ENCODE measurements around the gene SLC6A16.
"Not testable (repeated sequence)": the region's sequence is repeated elsewhere in the genome, so short reads cannot be mapped to it uniquely, and the experiment has no call there.

The SLC6A16 gene

DNA sequence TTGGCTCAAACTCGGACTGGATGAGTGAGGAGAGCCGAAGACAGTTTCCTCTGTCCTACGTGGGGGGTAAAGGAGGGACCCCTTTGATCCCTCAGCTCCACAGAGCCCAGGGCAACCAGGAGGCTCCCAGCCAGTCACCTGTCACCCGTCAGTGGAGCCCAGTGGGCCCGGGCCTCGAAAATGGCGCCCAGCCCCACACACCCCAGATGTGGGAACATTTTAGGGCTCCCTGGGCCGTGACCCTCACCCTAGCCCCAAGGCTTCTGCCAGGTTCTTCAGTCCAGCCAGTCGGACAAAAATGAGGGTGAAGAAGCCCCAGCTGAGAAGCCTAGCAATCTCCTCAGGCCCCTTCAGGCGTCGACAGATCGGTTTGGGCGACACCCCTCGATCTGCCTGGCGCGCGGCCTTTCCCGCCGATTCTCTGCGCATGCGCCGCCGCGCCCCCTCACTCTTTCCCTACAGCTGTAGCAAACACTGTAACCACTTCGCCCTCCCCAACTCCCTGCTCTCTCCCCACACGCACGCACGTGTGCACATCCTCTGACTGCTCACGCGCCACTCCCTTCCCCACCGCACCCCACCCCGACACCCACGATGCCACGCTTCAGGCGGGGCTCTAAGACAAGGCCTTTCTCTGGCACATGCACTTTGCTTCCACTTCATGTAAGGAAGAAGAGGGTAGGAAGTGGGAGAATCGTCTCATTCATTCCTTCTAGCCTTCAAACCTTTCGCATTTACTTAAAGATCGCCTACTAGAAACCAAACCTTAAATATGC lies at the start of gene SLC6A16:
TSS of gene SLC6A16 (minus strand) at position 391 of the 776 bp plus-strand sequence. CDS start 13,844 bp downstream, outside the sequence.
- DNase-seq (ENCODE audit: low read depth in 2 of 2), result no peak

DNA sequence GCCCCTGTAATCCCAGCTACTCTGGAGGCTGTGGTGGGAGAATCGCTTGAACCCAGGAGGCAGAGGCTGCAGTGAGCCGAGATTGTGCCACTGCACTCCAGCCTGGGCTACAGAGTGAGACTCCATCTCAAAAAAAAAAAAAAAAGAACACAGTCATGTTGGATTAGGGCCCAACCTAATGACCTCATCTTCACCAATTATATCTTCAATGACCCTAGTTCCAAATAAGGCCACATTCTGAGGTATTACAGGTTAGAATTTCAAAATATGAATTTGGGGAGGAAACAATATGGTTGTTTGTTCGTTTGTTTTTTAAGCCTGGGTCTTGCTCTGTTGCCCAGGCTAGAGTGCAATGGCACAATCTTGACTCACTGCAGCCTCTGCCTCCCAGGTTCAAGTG lies 48.2 kb upstream of the SLC6A16 start:
- not testable (repeated sequence) for DNase-seq (ENCODE audit: low read depth in 2 of 2)

DNA sequence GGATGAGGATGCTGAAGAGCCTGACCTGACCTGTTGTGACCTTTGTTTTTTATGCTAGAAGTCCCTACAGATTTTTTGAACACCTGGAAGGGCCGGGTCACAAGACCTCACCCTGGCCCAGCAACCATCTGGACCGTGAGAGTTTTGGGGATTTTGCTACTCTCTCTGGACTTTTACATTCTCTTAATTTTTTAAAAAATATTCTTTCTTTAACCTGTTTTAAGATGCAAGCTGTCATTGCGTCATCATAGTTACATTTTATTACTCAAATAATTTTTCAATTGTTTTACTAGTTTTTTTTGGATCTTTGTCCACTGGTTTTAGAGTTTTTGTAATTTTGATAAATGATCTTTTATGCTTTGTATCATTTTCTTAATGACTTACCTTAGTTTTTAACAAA lies 46.2 kb upstream of the SLC6A16 start:
- no peak for DNase-seq (ENCODE audit: low read depth in 2 of 2)

DNA sequence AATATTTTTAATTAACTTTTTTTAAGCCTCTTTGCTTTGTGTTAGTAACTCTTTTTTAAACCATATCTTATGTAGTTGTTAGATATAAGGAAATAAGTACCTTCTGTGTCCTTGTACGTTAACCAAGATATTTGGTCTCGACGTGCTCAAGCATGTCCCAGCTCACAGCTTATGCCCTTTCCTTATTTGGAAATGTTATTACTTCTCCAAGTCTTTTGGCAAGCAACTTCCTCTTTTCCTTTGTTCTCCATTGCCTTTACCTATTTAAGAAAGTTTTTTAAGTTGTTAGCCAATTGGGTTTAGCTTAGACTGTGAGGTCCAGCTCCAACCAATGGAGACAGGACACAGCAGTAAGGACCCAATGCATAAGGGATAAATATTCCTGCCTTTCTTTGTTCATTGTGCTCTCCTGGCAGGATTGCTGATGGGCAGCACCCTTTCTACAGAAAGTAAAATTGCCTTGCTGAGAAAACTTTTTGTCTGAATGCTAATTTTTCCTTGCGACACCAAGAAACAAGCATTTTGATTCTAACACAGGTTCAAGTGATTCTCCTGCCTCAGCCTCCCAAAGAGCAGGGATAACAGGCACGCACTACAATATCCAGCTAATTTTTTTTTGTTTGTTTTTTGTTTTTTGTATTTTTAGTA lies 43.8 kb upstream of the SLC6A16 start:
- no peak for DNase-seq (ENCODE audit: low read depth in 2 of 2)

DNA sequence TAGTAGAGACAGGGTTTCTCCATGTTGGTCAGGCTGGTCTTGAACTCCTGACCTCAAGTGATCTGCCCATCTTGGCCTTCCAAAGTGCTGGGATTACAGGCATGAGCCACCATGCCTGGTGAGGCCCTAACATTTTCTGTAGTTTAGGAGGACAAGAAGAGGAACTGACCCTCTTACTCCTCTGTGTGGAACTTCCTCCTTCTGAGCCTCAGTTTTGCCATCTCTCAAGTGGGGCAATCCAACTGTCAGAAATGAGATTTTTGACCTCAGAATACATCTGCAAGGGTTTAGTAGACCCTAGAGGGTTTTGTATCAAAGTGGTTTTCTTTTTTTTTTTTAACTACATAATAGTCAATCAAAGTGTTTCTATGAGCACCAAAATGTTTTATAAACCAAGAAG lies 41.1 kb upstream of the SLC6A16 start:
- no peak for DNase-seq (ENCODE audit: low read depth in 2 of 2)

DNA sequence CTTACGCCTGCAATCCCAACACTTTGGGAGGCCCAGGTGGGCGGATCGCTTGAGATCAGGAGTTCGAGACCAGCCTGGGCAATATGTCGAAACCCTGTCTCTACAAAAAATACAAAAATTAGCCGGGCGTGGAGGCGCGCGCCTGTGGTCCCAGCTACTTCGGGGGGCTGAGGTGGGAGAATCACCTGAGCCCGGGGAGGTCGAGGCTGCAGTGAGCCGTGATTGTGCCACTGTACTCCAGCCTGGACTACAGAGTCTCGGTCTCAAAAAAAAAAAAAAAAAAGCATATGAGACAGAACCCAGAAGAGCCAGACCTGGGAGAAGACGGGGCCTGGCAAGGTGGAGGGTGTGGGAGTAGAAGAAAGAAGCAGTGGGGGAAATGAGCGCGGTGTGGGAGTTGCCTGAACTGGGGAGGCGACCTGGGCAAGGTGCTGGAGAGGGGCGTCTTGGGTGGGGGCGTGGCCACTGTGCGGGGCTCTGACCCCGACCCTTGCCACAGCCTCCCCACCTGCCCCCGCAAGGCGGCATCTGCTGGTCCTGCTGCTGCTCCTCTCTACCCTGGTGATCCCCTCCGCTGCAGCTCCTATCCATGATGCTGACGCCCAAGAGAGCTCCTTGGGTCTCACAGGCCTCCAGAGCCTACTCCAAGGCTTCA lies 39.2 kb upstream of the SLC6A16 start:
- DNase-seq (ENCODE audit: low read depth in 2 of 2), result no peak

DNA sequence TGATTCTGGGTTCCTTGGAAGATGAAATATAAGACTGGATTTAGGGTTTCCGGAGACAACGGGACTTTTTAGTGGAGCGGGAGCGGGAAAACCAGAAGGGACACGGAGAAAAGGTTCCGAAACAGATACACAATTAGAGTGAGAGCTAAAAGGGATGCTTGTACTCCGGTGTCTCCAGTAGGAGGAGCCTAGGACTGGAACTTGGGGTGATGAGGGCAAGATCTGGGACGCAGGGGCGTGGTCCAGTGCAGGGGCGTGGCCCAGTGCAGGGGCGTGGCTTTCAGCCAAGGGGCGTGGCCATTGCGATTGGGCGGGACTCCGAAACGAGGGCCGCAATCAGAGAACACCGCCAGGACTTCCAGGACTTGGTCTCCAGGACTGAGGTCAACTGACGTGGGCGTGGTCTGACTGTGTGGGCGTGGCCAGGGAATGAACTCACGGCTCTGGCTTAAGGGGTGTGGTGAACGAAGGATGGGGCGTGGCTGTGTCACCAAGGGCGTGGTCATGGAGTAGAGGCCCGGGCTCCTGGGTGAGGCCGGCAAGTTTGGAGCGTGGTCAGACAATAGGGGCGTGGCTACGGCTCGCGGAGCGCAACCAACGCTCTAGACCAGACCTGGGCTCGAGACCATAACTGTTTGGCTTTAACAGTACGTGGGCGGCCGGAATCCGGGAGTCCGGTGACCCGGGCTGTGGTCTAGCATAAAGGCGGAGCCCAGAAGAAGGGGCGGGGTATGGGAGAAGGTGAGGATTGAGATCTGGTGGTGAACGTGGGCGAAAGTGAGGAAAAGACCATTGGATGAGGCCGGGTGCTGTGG lies 38.5 kb upstream of the SLC6A16 start, which contains the start of gene DKKL1:
TSS of gene DKKL1 (plus strand) at position 610 of the 815 bp plus-strand sequence. CDS start at position 732, 122 bp downstream.
- peak; percentile 98 for DNase-seq (ENCODE audit: low read depth in 2 of 2)

DNA sequence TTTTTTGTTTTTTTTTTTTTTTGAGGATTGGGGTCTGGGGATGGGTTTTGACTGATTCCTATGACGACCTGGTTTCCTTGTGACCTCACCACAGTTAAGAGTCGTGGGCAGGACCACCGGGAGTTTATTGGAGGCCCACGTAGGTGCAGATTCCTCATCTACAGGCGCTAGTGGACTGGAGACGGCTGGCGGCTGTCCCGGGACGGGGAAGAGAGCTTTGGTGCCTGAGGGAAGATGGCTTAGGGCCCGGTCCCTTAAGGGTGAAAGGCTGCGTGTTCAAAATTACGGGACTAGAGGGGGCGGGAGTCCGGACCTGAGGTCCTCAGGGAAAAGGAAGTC lies 37.9 kb upstream of the SLC6A16 start:
- no peak for DNase-seq (ENCODE audit: low read depth in 2 of 2)

DNA sequence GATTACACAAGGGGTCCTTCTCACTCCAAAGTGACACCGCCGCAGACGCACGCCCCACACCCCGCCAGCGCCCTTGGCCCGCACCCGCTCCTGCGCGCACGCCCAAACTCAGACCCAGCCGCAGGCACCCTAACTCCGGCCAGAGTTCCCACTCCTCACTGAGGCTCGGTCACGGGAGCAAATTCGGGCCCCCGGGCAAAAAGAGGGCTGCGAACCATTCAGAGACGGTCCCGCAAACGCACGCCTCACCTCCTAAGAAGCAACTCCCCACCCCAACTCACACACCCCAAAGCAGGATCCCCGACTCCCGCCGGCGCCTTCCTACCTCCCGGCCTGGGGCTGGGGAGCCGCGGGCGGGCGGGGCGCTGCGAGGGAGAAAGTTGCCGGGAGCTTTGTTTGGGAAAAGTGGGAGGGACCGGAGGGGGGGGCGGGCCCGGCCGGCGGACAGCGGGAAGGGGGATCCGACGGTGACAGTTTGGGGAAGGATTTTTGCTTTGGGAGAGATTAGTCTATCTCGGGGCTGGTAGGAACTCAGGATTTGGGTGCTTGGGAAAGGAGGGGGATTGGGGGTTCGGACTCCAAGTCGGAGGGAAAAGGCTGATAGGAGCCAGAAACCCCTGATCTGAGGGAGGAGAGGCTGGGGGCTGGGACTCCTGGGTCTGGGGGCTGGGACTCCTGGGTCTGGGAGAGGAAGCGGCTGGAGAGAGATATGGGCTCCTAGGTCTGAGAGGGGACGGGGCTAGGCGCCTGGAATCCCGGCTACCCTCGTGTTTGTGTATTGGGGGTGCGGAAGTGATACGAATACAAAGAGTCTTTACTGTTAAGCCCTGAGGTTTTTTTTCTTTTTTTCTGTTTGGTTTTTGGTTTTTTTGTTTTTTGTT lies 37.3 kb upstream of the SLC6A16 start, which contains the start of gene TEAD2:
TSS of gene TEAD2 (minus strand) at position 369 of the 881 bp plus-strand sequence. CDS start 2,341 bp downstream, outside the sequence.
- DNase-seq (ENCODE audit: low read depth in 2 of 2), result peak; percentile 43 to 45

DNA sequence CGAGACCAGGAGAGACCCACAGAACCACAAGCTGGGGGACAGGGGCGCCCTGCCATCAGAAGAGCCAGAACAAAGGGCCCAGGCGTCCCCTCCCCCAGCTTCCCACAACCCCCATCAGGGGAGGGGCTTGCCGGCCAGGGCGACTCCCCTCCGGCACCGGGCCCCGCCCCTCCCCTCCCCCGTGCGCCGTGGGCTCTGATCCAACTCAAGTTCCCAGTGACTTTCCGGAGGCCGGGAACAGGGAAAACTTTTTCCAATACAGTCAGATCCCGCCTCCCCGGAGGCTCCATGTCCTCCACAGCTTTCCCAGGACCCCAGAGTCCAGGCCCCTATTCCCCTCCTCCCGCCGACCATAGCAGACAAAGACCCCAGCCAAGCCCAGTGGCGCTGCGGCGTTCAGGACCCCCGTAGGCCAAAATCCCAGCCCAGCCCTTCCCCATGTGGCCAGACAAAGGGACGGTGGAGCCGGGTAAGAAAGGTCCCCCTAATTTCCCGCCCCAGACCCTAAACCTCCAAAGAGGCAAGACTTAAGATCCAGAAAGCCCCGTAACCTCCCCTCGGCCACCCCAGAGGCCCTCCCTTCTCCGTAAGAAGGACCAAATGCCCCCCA lies 36.6 kb upstream of the SLC6A16 start:
- DNase-seq (ENCODE audit: low read depth in 2 of 2), result peak; percentile 86 to 87

DNA sequence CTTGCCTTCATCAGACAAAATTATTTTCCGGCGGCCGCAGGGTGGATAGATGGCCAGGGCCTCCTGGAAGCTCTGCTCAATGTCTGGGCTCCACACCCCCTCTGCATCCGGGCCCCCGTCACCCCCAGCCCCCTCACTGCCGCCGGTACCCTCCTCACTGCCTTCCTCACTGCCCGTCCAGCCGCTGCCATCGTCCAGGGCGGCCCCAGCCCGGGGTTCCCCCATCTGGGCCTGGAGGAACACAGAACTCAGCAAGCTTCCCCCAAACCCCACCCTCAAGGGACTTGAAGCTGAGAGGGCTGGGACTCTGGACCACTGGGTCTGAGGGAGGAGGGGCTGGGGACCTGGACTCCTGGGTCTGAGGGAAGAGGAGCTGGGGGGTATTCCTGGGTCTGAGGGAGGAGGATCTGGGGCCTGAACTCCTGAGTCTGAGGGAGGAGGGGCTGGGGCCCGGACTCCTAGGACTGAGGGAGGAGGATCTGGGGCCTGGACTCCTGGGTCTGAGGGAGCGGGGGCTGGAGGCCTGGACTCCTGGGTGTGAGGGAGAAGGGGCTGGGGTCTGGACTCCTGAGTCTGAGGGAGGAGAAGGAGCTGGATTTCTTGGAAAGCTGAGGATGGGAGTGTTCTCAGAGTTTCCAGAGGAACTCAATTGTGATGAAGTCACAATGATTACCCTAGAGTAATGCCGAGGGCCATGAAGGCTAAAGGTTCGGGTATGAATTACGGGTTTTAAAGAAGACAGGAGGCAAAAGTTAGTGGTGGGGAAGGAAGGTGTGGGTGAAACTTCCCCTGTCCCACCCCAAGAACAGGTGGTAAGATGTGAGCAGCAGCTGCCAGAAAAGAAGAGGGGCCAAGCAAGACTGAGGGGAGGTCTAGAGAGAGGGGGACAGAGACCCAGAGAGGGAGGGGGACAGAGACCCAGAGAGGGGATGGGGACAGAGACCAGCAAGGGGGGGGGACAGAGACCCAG lies 35.1 kb upstream of the SLC6A16 start:
- DNase-seq (ENCODE audit: low read depth in 2 of 2), result no peak

DNA sequence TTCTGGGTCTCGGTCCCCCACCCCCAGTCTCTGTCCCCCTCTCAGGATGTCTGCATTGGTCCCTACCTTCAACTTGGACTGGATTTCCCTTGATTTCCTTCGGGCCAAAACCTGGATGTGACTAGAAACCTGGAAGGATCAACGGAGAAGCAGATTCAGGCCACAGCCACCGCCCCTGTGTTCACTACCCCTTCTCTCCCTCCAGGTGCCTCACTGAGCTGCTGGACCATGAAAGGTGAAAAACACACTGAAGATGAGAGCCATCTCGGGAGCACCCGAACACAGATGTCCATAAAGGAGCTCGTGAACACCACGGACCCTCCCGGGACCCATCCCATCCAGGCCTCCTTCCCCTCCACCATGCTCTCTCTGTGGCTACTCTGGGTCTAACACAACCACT lies 32.2 kb upstream of the SLC6A16 start:
- DNase-seq (ENCODE audit: low read depth in 2 of 2), result no peak

DNA sequence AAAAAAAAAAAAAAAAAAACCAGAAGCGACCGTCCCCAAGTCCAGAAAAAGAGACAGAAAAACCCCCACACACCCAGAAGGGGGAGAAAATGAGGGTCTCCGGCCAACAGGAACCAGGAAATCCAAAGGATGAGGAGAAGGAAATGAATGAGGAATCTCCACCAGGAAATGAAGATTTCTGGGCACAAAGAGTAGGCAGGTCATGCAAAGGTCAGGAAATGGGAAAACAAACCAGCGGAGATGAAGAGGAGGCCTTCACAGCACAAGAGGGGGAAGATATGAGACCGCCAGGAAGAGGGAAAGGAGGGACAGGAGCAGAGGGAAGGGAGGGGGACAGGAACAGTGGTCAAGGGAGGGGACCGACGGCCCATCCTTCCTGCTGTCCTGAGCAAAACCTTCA lies 31.4 kb upstream of the SLC6A16 start:
- no peak for DNase-seq (ENCODE audit: low read depth in 2 of 2)

DNA sequence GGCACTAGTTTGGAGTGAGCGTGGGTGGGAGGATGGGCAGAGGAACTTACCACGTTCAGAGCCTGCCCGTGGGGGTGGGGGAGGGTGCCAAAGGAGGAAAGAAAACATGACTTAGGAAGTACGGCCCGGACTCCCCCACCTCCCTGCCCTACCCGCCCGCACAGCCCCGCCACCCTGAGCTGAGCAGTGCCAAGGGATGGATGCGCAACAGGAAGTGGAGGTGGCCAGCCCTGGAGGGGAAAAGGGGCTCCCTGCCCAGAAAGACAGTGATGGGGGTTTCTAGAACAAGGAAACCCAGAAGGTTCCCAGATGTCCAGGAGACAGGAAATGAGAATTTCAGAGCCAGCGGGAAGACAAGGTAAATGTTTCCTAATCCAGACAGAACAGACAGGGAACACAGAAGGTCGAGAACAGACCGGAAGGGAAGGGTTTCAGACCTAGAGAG lies 30.9 kb upstream of the SLC6A16 start:
- DNase-seq (ENCODE audit: low read depth in 2 of 2), result peak in 1 of 2 experiments; percentile 18

DNA sequence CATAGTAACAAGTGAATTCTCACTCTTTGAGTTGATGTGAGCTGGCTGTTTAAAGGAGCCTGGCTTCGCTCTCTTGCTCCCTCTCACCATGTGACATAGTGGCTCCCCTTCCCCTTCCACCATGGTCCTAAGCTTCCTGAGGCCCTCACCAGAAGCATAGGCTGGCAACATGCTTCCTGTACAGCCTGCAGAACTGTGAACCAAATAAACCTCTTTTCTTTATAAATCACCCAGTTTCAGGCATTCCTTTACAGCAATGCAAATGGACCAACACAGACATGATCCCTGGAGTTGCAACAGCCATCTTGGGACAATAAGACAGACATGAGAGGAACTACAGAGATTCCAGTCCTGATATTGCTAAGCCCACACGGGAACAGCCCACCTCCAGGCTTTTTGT lies 24.6 kb upstream of the SLC6A16 start:
- no peak for DNase-seq (ENCODE audit: low read depth in 2 of 2)

DNA sequence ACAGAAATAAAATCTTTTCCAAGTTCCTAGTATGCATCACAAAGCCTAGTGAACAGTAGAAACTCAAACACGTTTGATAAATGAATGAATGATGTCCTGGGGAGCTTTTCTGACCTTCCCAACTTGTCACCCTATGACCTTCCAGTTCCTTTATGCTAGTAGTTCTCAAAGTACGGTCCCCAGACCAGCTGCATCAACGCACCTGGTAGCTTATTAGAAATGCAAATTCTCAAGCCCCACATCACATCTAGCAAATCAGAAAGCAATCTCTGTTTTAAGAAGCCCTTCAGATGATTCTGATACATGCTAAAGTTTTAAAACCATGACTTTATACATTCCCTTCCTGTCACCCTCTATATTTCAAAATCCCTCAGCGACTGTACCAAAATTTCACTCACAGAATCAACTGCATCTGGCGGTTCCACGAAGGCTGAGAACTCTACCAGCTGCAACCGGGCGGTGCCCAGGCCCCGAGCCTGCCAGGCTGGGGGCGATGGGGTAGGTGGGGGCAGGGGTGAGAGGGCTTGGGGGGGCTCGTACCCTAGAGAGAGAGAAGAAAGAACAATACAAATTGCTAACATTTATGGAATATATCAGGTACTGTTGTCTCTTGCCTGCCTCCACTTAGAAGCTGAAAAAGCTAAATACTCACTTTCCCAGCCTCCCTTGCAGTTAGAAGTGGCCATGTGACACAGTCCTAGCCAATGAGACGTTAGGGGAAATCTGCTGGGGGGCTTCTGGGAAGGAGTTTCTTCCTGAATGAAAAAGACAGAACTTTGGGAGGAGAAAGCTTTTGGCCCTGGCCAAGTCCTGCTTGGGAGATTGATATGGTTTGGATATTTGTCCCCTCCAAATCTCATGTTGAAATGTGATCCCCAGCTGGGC lies 23.6 kb upstream of the SLC6A16 start:
- no peak for DNase-seq (ENCODE audit: low read depth in 2 of 2)

DNA sequence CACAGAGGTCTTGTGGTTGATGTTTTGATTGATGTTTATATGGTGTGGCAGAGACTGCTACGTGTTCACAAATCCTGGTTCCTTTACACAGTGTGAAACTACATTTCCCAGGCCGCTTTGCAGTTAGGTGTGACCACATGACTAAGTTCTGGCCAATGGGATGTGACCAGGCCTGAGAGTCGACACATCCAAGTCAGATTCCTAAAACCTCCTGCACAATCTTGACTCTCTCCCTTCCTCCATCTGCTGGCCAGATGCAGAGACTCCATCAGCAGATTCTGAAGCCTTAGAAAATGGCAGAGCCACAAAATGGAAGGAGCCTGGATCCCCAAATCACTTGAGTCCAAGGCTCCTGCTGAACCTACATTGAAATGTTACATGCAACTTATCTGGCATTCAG lies 22.8 kb upstream of the SLC6A16 start:
- peak; percentile 55 to 58 for DNase-seq (ENCODE audit: low read depth in 2 of 2)

DNA sequence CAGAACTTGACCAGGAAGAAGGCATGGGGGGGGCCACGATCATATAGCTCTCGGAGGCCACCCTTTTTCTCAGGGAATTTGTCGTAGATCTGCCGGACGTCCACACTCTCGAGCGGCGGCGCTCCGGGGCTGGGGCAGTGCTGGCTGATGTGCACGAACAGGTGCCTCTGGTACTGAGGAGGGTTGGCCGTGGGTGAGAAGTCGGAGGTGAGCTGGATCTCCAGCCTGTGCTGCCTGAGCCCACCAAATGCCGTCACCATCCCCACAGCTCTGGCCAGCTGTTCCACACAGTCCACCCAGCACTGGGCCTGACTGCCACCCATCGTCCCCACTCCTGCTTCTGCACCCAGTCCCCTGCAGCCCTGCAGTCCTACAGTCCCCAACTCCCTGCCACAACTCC lies 22.2 kb upstream of the SLC6A16 start:
- DNase-seq (ENCODE audit: low read depth in 2 of 2), result no peak

Data from fibroblast of skin of left quadriceps (primary cell).